Stimulated activated CD8-positive, alpha-beta memory T cell treated with anti-CD3 and anti-CD28 coated beads, Interleukin-4, amount 100 ng/mL, for 4 hours (primary cell): ENCODE measurements around the gene CFAP73.
"Not testable (repeated sequence)": the region's sequence is repeated elsewhere in the genome, so short reads cannot be mapped to it uniquely, and the experiment has no call there.

Source experiments
- DNase-seq, 2 donors: peaks; one replicate each; pipeline ENCODE4 v3.0.0-alpha.2; 2020; ENCODE audit warnings: low read depth in 2 of 2, low spot score in 1 of 2

Gene CFAP73

DNA sequence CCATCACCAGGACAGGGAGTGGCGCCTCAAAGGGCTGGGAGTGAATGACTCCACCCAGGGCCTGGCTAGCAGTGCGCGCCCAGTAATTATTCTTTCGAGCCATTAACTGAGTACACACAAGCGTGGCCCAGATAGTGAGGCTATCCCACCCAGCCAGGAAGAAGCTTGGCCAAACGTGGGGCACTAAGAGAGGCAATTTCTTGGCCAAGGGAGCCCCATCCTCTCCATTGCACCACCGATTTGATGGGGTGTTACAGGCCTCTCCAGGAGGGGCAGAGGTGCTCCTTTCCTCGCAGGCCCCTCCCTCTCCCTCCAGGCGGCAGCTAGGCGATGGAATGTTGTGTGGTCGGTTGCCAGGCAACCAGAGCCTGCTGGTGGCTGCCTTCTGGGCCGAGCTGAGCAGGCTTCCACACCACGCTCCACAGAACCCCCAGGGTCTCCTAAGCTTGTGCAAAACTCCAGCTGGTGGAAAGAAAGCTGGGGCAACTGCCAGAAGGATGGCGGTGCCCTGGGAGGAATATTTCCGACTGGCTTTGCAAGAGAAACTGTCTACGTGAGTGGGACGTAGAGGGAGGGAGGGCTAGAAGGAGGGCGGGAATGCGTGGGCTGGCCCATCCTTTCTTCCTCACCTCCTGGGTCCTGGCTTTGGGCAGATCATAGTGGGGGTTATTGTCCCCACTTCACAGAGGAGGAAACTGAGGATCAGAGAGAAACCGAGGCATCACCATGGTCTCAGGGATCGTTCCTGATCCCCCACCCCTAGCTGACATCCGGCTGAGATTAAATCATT lies at the start of gene CFAP73:
TSS of gene CFAP73 (plus strand) at position 364 of the 790 bp plus-strand sequence. CDS start at position 498, 134 bp downstream.
- DNase-seq: no peak

DNA sequence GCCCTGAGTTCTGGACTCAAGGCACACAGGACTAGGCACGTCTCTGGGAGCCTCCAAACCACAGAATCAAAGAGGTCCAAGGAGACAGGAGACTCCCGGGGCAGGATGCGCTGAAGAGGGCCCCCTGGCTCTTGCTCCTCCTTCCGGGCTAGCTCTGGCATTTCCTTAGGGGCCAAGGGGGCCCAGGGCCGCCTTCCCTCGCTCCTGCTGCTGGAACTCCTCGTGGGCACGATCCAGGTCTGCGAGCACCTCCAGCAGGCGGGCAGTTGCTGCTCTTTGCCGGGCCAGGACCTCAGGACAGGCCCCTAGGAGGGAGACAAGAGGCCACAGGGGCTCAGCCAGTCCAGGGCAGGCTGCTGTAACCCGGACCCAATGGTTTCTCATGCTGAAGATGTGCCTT lies 49.8 kb upstream of the CFAP73 start:
- no peak for DNase-seq

DNA sequence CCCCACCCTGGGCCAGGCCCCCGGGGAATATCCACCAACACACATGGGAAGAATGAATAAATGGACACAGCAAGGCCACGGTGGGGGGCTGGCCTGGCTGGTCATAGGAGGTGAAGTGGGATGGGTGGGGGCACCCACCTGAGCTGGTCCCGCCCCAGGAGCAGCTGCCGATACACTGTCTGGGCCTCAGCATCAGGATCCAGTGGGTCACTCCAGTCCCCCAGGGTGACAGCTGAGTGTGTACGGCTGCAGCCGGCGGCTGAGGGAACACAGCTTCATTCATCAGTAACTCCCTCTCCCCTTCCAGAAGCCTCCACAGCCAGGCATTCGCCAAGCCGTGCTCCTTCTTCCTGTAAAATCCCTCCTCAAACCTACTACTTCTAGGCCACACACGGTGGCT lies 47.8 kb upstream of the CFAP73 start:
- no peak for DNase-seq

DNA sequence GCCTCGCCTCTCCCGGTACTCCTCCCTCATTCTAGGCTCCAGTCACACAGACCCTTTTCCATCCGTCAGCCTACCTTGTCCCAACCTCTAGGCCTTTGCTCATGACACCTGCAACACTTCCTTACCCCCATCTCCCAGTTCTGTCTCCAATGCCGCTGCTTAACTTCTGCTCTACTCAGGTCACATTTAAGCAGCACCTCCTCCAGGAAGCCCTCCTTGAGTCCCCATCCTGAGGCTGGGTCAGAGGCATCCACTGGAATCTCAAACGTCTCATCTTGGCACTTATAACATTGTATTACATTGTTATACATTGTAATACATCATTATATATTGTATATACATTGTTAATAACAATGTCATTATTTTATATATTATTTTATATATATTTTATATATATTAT lies 46.7 kb upstream of the CFAP73 start:
- no peak for DNase-seq

DNA sequence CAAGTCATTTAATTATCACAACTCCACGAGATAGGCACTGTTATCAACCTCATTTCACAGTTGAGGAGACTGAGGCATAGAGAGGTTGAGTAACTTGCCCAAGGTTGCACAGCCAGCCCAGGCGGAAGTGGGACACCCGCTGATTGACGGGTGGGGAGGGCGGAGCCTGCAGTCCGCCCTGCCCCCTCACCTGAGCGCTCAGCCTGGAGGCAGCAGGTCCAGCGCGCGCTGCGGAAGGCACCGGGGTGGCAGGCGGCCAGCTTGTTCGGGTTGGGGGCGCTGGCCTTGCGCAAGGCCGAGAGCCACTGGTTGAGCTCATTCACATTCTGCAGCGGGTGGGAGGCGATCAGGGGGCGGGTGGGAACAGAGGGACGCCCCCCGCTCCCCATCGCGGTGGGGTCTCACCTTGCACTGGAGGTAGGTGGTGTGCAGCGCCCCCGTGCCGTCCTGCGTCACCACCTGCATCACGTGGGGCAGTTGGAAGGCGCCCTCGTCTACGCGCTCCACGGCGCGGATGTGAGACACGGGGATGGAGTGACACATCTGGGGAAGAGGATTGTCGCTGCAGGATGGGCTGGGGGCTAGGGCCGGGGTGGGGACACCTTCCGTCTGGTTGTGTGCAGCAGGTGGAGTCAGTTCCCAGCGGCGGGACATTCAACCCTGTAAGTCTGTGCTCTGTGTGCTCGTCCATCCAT lies 45.6 kb upstream of the CFAP73 start:
- DNase-seq: no peak

DNA sequence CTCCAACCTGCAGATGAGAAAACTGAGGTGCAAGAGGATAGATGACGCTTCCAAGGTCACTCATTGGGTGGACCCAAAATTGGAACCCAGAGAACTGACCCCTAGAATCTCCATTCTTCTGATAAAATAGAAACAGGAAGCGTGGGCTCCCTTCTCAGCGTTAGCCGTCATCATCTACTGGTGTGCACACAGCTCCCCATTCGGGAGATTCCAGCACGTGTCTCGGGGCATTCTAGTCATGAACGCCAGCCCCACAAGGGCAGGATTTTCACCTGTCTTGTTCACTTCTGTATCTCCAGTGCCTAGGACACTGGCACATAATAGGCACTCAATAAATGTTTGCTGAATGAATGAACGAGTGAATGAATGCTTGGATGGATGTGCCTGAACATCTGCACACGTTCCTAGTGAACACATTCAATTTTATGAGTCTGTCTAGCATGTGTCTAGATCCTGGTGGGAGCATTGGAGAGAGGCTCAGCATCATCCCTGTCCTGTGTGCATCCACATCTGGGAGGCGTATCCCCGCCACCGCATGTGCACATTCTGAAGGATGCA lies 44.5 kb upstream of the CFAP73 start:
- no peak for DNase-seq

DNA sequence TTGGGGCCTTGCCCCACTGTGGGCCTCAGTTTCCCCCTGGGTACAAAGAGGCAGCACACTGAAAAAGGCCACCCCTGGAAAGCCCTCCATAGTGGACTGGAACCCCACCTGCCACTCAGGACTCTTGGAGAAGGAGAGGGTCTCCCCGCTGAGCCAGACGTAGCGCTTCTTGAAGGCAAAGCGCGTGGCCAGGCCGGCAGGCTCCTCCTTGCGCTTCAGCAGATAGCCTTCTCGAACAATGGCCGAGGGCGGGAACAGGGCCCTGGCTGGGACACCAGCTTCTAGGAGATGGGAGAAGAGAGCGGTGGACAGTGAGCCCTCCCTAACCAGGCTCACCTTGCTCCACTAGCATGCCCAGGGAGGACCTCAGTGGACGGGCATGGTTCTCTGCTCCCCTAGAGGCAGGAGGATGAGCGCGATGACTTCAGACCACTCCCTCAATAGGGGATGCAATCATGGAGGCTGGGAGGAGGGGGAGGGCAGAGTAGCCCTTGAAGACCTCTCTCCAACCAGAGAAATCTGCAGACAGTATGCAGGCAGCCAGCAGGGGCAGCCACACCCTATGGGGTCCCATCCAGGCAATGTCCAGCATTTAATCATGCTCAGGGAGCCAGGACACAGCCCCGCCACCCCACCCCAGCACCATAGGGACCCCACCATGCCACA lies 43.8 kb upstream of the CFAP73 start:
- DNase-seq: no peak

DNA sequence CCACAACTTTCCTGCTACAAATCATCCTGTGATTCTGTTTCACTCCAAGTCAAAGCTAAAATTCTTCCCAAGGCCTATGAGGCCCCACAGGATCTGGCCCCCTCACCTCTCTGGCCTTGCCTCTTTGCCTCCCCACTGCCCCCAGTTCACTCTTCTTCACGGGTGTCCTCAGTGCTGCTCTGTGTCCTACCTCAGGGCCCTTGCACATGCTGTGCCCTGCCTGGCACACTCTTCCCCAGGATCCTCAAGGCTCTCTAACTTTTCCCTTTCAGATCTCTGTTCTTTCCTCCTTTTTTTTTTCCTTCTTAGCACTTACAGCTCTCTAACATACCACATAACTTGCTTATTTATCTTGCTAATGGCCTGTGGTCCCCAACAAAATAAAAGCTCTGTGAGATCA lies 43.2 kb upstream of the CFAP73 start:
- no peak for DNase-seq

DNA sequence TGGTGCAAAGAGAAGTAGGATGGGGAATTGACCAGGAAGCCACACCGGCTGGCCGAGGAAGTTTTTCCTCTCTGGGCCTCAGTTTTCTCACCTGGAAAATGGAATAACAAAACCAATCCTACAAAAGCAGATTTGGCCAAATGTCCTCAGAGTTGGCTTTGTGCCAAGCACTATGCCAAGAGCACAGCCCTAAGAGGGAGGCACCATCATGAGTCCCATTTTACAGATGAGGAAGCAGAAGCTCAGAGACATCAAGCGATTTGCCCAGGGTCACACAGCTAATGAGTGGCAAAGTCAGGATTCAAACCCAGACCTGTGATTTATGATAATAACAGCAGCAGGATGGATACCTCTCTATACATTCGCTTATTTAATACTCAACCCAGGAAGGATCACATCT lies 41.2 kb upstream of the CFAP73 start:
- DNase-seq: no peak

DNA sequence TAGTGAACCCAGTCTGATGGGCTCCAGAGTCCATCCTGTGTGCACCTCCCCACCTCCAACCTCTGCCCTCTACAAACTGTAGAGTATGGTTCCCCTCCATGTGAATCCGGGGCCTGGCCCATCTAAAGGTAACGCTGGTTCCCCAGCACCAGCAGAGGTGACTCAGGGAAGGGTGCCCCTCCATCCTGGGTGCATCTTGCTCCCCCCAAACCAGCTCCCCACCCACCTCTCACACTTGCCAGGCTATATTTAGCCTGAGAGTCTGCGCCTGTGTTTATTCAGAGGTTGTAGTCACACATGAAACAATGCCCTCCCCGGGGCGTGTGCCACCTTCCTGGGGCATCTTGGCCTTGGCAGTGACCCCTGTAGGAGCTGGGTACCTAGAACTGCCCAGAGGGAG lies 40.2 kb upstream of the CFAP73 start:
- DNase-seq: no peak

DNA sequence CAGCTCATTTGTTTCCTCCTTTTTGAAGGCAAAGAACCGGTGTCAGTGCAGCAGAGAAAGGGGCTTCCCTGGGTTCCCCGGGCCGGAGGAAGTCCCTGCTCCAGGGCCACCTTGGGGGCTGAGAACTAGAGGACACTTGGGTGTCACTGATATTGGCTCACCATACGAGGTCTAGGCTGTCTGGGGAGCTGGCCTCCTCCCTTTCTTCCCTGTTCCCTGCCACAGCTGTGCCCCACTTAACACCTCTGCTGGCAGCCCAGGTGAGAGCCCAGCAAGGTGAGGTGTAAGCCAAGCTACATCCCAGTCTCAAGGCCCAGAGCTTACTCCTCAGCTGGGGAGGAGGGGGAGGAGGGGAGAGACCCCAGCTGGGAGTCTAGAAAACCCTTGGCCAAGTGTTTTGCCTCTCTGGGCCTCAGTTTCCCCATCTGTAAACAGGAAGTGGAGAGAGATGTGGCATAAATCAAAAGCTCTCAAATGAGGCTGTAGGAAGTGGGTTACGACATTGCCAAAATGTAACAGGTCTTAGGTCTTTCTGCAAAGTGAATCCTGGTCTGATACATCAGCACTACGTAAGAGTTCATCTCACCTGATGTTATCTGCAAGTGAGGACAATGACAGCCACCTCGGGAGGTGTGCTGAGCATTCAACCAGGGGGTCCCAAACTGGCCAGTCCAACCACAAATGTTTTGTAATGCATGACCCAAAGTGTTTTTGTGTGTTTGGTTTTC lies 39.5 kb upstream of the CFAP73 start:
- no peak for DNase-seq

DNA sequence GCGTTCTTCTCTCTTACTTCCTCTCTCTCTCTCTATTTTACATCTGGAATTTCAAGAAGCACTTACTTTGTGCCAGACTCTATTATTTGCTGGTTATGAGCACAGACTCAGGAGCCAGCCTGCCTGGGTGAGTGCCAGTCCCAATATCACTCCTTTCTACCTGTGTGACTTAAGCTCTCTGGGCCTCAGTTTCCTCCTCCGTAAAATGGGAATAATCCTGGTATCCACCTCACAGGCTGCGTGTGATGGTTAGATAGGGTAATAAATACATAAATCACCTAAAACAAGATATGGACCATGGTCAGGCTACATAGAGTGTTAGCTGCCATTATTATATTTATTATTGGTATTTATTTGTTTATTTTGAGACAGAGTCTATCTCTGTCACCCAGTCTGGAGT lies 38.3 kb upstream of the CFAP73 start:
- DNase-seq: no peak

DNA sequence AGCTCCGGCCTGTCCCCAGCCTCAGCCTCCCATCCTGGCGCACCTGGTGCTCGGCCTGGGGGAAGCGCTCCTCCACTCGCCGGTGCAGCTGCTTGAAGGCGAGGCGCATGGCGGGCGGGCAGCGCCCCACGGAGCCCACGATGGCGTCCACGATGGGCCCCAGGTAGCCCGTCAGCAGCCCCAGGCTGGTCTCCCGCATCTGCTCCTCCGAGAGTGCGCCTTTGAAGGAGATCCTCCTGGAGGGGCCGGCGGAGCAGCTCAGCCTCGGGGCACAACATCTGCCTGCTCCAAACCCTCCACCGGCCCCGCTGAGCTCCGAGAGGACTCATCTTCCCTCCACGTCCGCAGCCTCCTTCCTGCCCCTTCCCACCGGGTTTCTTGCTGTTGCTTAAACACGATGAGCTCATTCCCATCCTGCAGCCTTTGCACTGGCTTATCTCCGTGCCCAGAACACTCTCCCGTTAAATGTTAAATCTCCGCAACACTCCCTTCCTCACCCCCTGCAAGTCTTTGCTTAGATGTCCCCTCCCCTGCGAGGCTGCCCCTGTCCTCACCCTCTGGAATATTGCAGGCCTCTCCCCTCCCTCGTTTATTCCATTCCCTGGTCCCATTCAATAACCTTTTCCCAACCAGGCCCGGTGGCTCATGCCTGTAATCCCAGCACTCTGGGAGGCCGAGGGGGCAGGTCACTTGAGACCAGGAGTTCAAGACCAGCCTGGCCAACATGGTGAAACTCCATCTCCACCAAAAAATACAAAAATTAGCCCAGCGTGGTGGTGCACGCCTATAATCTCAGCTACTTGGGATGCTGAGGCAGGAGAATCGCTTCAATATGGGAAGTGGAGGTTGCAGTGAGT lies 37.3 kb upstream of the CFAP73 start:
- DNase-seq: no peak

DNA sequence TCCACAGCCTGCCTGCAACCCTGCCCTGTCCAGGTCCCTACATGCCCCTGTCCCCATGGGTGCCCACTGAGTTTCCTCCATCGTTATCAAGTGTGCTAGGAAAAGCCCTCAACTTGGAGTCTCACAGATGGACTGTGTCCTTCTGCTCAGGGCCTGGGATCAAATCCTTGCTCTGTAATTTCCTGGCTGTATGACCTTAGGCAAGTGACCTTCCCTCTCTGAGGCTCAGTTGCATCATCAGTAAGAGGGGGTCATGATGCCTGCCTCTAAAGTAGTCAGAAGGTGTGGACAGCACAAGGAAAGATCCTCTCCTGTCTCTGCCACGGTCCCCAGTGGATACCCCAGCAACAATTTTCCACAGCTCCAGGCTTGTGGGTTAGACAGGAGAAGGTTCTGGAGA lies 36.1 kb upstream of the CFAP73 start:
- DNase-seq: no peak

DNA sequence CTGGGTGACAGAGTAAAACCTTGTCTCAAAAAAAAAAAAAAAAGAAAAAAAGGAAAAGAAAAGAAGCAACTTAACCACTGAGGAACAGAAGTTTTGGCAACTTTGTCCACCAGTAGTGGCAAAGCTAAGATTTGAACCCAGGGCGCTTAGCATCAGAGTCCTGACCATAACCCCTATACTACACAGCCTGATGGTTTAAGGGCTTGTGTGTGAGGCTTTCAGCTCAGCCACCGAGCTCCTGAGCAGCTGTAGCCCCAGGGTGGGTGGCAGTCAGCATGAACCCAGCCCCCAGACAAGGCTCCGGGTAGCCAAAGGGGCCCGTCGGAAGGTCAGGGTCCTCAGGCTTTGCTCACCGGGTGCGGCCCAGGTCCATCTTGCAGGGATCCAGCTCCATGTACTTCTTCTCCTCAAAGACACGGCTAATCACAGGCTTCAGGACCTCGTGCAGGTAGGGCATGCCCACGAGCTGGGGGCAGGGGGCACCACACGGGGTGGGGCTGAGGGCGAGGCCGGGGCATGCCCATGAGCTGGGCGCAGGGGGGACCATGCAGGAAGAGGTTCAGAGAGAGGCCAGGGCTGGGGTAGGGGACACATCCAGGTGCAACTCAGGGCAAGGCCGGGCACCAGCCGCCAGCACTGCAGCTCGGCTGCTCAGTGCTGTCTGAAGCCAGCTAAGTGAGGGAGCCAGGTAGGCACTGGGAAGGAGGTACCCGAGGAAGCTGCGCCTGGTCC lies 34.9 kb upstream of the CFAP73 start:
- DNase-seq: no peak

DNA sequence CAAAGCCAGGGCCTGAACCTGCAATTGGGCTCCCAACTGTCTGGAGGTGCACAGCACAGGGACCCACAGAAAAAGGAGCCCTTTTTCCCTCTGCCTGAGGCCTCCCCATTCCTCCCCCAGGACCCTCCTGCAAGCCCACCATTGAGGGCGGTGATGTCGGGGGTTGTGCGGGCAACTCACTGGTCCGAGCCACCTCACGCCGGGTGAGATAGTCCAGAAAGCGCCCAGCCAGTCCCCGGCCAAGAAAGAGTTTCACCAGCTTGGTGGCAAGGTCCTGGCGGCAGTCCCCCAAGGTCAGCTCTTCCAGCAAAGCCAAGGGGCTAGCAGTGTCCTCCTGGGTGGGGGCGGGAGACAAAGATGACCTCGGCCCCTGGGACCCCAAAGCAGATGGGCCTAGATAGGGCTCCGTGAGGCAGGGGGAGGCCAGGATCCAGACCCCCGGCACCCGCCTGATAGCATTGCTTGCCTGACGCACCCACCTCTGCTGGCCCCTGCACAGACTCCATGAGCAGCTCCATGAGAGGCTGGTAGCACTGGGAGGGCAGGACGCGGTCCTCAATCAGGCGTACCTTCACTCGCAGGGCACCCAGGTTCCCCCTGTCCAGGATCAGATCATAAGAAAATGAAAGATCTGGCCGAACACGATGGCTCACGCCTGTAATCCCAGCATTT lies 33.9 kb upstream of the CFAP73 start:
- no peak for DNase-seq

DNA sequence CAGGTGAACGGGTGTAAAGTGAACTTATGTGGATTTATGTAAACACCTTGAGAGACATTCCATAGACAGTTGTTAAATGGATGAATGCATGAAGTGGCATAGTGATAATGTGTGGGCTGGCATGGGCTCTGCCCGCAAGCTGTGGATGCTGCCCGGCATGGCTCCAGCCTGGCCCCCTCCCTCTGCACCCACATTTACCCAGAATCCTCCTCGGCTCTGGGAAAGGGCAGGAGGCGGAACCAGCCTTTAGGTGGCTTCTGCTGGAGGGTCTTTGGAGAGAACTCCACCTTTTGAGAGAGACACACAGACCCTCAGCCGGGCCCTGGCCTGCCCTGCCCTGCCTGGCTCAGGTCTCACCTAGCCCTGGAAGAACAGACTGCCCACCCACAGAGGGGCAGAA lies 32.6 kb upstream of the CFAP73 start:
- no peak for DNase-seq

DNA sequence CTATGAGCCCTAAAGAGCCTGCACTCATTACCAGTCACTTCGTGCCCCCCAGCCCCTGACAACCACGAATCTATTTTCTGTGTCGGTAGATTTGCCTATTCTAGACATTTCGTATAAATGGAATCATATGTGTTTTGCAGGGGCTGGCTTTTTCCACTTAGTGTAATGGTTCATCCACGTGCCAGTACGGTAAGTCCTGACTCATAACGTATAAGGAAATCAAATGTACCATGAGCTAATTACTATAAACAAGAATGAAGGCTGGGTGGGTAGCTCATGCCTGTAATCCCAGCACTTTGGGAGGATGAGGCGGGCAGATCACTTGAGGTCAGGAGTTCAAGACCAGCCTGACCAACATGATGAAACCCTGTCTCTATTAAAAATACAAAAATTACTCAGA lies 31.8 kb upstream of the CFAP73 start:
- DNase-seq: not testable (repeated sequence)

DNA sequence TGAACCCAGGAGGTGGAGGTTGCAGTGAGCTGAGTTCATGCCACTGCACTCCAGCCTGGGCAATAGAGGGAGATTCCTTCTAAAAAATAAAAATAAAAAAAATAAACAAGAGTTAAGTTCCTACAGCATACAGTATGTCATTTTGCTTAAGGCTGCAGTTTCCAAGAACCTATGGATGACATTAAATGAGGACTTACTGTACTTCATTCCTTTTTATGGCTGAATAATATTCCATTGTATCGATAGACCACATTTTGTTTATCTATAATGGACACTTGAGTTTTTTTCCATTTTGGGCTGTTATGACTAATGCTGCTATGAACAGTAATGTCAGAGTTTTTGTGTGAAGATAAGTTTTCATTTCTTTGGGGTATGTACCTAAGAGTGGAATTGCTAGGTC lies 31.4 kb upstream of the CFAP73 start:
- no peak for DNase-seq
